GM19467 (cell line): Measurements from ENCODE around the gene DOCK2.

Source experiments
- ATAC-seq: cut with Tn5 transposase; IDR thresholded peaks from one replicate; pipeline ENCODE4 v1.9.1; 2021; ENCODE audit warnings: mild to moderate bottlenecking, moderate library complexity; ENCODE audit not compliant: unreplicated experiment

DOCK2 gene

GRCh38 chr5:169970911-169971765 lies 334.1 kb downstream of the DOCK2 start:
- no peak for ATAC-seq

GRCh38 chr5:169971780-169972179 lies 334.7 kb downstream of the DOCK2 start:
- no peak for ATAC-seq

DNA sequence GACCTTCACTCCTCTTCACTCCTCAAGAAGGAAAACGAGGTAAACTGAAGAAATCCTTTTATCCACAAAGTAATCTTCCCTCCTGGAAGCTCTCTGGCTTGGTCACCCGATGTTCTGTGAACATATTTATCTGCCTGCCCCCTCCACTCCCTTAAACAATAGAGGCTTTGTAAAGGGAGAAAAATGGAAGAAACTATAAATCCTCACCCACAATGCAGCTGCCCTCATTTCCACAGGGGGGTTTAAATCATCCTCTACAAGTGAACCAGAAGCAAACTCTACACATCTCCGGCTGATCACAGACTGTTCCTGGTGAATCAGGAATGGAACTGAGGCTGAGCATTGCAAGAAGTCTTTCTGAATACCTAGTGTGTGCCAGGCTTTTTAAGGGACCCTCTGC lies 336.0 kb downstream of the DOCK2 start:
- ATAC-seq, result no peak

GRCh38 chr5:169974121-169974770 lies 337.2 kb downstream of the DOCK2 start:
- ATAC-seq, result no peak

DNA sequence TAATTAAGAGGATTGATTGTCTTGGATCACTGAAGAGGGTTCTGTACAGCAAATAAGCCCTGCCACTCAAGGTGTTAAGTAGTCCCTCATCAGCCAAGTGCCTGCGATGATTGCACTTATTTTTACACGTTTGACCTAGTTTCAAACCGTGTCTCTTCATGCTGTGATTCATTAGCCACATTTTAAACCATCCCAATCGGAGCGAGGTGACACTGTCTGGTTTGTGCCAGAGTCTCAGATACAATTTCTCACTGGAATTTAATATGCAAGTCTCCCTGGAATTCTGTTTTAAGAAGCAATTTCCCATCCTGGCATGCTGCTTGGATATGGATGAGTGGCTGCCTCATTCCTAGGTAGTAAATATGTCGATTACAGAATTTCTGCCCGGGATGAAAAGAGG lies 341.6 kb downstream of the DOCK2 start:
- ATAC-seq, result no peak

GRCh38 chr5:169979871-169980270 lies 342.8 kb downstream of the DOCK2 start:
- ATAC-seq, result no peak

- ATAC-seq, result peak; percentile 50
These were observed 343.5 kb downstream of the DOCK2 start, which contains the start of gene INSYN2B for GRCh38 chr5:169980418-169981053. Gene INSYN2B (minus strand): TSS chr5:169980495. CDS start chr5:169883898, 96,597 bp downstream.

DNA sequence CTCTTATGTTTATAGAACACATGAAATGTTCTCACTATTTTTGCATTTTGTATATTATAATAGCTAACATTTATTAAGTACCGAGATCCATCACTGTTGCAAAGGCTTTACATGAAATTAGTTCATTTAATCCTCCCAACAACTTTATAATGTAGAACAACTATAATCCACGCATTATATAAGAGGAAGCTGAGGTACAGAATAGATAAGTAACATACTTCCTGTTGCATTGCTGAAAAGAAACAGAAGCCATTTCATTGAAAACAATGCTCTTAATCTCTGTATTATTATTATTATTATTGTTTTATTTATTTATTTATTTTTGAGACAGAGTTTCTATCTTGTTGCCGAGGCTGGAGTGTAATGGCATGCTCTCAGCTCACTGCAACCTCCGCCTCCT lies 351.1 kb downstream of the DOCK2 start:
- ATAC-seq, result no peak

DNA sequence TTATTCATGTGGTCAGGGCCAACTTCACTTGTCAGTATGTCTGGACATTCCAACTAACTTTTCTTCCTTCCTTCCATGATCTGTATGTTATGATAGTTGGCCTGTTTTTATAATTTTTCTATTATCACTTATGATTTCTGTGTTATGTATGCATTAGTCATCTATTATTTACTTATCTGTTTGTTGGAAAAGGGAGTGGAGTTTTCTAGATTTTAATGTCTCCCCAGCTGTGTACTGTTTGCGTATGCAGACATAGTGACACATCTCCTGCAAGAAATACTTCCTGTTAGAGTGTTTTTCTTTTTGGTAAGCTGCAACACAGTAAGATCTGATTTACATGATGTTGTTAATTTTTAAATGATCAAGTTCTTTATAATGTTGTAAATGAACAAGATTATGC lies 351.9 kb downstream of the DOCK2 start:
- ATAC-seq, result no peak

- no peak for ATAC-seq
These were observed 352.3 kb downstream of the DOCK2 start for GRCh38 chr5:169989365-169989764.

- ATAC-seq, result no peak
These were observed 354.2 kb downstream of the DOCK2 start for GRCh38 chr5:169991115-169991869.

DNA sequence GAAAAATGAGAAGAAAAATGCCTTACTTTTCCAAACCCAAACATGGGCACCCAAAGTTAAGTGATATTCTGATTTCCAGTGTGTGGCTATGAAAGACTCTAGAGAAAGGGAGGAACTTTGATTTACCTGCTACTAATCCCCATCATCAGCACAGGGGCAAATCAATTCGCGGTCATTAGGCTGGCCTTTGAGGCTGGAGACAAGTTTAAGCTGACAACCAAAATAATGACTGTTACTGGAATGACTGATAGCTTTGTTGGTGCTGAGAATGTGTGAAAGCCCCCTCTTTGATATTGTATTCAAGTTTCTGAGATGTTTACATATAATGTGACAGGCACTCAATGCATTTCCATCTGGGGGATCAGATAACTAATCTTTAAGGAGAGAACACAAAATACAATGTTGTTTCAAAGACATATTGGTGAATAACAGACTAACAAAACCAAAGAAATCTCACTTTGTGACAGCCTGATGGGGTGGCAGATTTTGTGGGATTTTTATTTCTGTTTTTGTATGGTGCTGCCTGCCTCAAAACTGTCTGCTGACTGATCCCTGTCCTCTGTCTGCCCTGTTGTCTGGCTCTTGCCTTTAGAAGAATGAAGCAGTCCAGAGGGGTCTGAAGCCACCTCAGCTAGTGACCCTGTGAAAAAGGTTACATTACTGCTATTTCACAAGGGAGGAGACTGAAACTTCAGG lies 355.9 kb downstream of the DOCK2 start:
- no peak for ATAC-seq

GRCh38 chr5:169993485-169993790 lies 356.4 kb downstream of the DOCK2 start:
- ATAC-seq, result no peak

- ATAC-seq, result no peak
These were observed 360.7 kb downstream of the DOCK2 start for GRCh38 chr5:169997798-169998197.

- no peak for ATAC-seq
These were observed 362.5 kb downstream of the DOCK2 start for GRCh38 chr5:169999621-170000020.

DNA sequence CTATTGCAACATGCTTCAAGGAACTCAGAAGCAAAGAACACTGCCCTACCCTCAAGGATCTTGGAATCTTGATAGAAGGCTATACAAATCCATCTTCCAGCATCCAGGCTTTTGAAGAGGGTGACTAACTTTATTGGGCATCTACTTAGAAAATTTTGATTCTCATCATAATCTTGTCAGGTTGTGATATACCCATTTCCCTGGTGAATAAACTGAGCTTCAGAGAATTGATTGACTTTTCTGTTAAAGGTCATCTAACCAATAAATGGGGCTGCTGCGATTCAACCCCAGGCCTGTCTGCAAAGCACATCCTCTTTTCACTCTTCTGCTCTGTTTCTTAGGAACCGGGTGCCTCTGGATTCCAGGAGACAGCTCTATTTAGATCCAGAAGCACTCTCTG lies 363.1 kb downstream of the DOCK2 start:
- no peak for ATAC-seq

- ATAC-seq, result no peak
These were observed 368.9 kb downstream of the DOCK2 start for GRCh38 chr5:170006021-170006420.

GRCh38 chr5:170008376-170008775 lies 371.3 kb downstream of the DOCK2 start:
- no peak for ATAC-seq

- no peak for ATAC-seq
These were observed 373.5 kb downstream of the DOCK2 start for GRCh38 chr5:170010595-170010994.

DNA sequence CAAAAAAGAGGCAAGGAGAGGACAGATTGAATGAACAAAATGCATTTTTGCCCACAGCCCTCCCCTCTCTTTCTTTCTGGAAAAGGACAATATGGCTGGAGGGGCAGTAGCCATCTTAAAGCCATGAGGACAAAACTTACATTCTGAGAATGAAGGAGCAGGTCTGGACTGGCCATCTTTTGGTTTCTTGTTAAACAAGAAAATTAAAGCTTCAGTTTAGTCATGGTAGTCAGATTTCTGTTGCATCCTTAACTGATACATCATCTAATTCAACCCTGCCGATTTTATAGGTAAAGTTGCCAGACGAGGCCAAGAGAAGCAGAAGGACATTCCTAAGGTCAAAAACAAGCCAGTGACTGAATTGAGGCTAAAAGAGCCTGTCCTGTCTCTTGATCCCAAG lies 374.7 kb downstream of the DOCK2 start:
- ATAC-seq, result no peak

- ATAC-seq, result no peak
These were observed 375.5 kb downstream of the DOCK2 start for GRCh38 chr5:170012622-170013021.
